IMR-90 (cell line): ENCODE results near the gene WDR70. TPM values are rescaled to one million over a fixed set of nuclear protein-coding genes. Genes with fewer than 3 reads are reported as not detected.

Experiments used
- ATAC-seq: fragments of 200-7000 bp; cut with Tn5 transposase; 2 replicates; pipeline ENCODE4 v1.9.1; 2020; ENCODE audit warnings: low read depth, mild to moderate bottlenecking, moderate library complexity
- BruUV-seq: library from RNA; stranded (reverse); fragments of 400-500 nt; replicated peaks from 2 replicates; lab custom pipeline; 2021; lab: Mats Ljungman, UMichigan
- CTCF ChIA-PET: fragments of 300-600 bp; formaldehyde crosslinking; extraction: SDS; loops from one replicate; lab custom pipeline; 2021; ENCODE audit warnings: antibody characterized with exemption; lab: Yijun Ruan, JAX
- POLR2A ChIA-PET: fragments of 300-600 bp; sonication (Branson Sonifier 250); formaldehyde crosslinking; loops from one replicate; lab custom pipeline; 2022; ENCODE audit warnings: antibody characterized with exemption; ENCODE audit not compliant: unreplicated experiment; lab: Charles Lee
- DNase-seq: peaks from one replicate; pipeline ENCODE4 v3.0.0; 2013
- H2AFZ ChIP-seq: replicated peaks from 2 replicates; pipeline ENCODE3; 2013; ENCODE audit warnings: low read length, mild to moderate bottlenecking; ENCODE audit not compliant: poor library complexity
- H2AK5ac ChIP-seq: 2 replicates; pipeline ENCODE4 v1.6.1; 2013; ENCODE audit warnings: low read depth, low read length, inconsistent platforms
- H2AK9ac ChIP-seq: replicated peaks from 2 replicates; pipeline ENCODE3; 2013; ENCODE audit warnings: mild to moderate bottlenecking, low read depth, low read length, moderate library complexity; ENCODE audit not compliant: poor library complexity
- H2BK120ac ChIP-seq: 2 replicates; pipeline ENCODE4 v1.6.1; 2013; ENCODE audit warnings: low read depth, low read length, inconsistent platforms
- H2BK15ac ChIP-seq: 3 replicates; pipeline ENCODE4 v1.6.1; 2013; ENCODE audit warnings: low read depth, low read length, inconsistent platforms
- H2BK20ac ChIP-seq: 2 replicates; pipeline ENCODE4 v1.6.1; 2013; ENCODE audit warnings: low read depth, mild to moderate bottlenecking, inconsistent platforms, low read length, moderate library complexity
- H2BK5ac ChIP-seq: 2 replicates; pipeline ENCODE4 v1.6.1; 2013; ENCODE audit warnings: mild to moderate bottlenecking, low read depth, low read length, inconsistent platforms; ENCODE audit not compliant: poor library complexity, severe bottlenecking
- H3K14ac ChIP-seq: replicated peaks from 2 replicates; pipeline ENCODE4 v1.6.1; 2013; ENCODE audit warnings: low read depth, low read length, inconsistent platforms
- H3K18ac ChIP-seq: 2 replicates; pipeline ENCODE4 v1.6.1; 2013; ENCODE audit warnings: low read depth, low read length, control low read depth
- H3K23ac ChIP-seq: 2 replicates; pipeline ENCODE4 v1.6.1; 2013; ENCODE audit warnings: low read depth, low read length, inconsistent platforms
- H3K27ac ChIP-seq: 2 replicates; pipeline ENCODE4 v1.5.1; 2013; ENCODE audit warnings: mild to moderate bottlenecking, control low read depth, low read length; ENCODE audit not compliant: insufficient read depth
- H3K27me3 ChIP-seq: 2 replicates; pipeline ENCODE4 v1.6.1; 2013; ENCODE audit warnings: low read length; ENCODE audit not compliant: control insufficient read depth, insufficient read depth
- H3K36me3 ChIP-seq: 2 replicates; pipeline ENCODE4 v1.6.1; 2013; ENCODE audit warnings: low read length, mixed read lengths; ENCODE audit not compliant: control insufficient read depth, insufficient read depth
- H3K4ac ChIP-seq: 2 replicates; pipeline ENCODE4 v1.6.1; 2013; ENCODE audit warnings: low read depth, low read length, inconsistent platforms
- H3K4me1 ChIP-seq: 2 replicates; pipeline ENCODE4 v1.6.1; 2013; ENCODE audit warnings: low read length, mixed read lengths; ENCODE audit not compliant: control insufficient read depth, insufficient read depth
- H3K4me2 ChIP-seq: 2 replicates; pipeline ENCODE4 v1.6.1; 2013; ENCODE audit warnings: low read depth, mild to moderate bottlenecking, control low read depth, low read length, moderate library complexity
- H3K4me3 ChIP-seq: 2 replicates; pipeline ENCODE4 v1.5.1; 2013; ENCODE audit warnings: low read depth, mild to moderate bottlenecking, control low read depth, low read length, moderate library complexity; ENCODE audit not compliant: insufficient read depth
- H3K56ac ChIP-seq: 2 replicates; pipeline ENCODE4 v1.6.1; 2013; ENCODE audit warnings: low read length, inconsistent platforms; ENCODE audit not compliant: insufficient read depth; ENCODE audit errors: extremely low read depth
- H3K79me1 ChIP-seq, 2 experiments: 2 replicates each; pipeline ENCODE4 v1.6.1; 2013; ENCODE audit warnings: low read length in 2 of 2, inconsistent platforms in 1 of 2, low read depth in 1 of 2
- H3K9ac ChIP-seq: 2 replicates; pipeline ENCODE4 v1.6.1; 2013; ENCODE audit warnings: low read depth, low read length, control low read depth
- H3K9me1 ChIP-seq: 2 replicates; pipeline ENCODE4 v1.6.1; 2013; ENCODE audit warnings: low read length, inconsistent platforms; ENCODE audit not compliant: insufficient read depth
- H3K9me3 ChIP-seq: 2 replicates; pipeline ENCODE4 v1.6.1; 2013; ENCODE audit warnings: low read length; ENCODE audit not compliant: control insufficient read depth, insufficient read depth
- H4K20me1 ChIP-seq: 2 replicates; pipeline ENCODE4 v1.6.1; 2013; ENCODE audit warnings: low read length, inconsistent platforms; ENCODE audit not compliant: insufficient read depth
- H4K5ac ChIP-seq: 2 replicates; pipeline ENCODE4 v1.6.1; 2013; ENCODE audit warnings: mild to moderate bottlenecking, low read depth, low read length, control low read depth
- H4K8ac ChIP-seq, 2 experiments: 2 replicates each; pipeline ENCODE4 v1.6.1; 2013; ENCODE audit warnings: low read depth in 2 of 2, low read length in 2 of 2, control low read depth in 1 of 2, inconsistent platforms in 1 of 2
- H4K91ac ChIP-seq: 2 replicates; pipeline ENCODE4 v1.6.1; 2013; ENCODE audit warnings: low read depth, low read length, inconsistent platforms; ENCODE audit not compliant: insufficient read depth
- BHLHE40 ChIP-seq: fragments of 150-350 bp; IDR thresholded peaks from 2 replicates; pipeline ENCODE4 v1.6.1; 2016; ENCODE audit warnings: mild to moderate bottlenecking, low read depth, low read length
- CEBPB ChIP-seq: IDR thresholded peaks from 2 replicates; pipeline ENCODE4 v1.6.1; 2012; ENCODE audit warnings: low read depth, low read length, improper control_type of control experiment
- CHD1 ChIP-seq: IDR thresholded peaks from 2 replicates; pipeline ENCODE4 v1.6.1; 2012; ENCODE audit warnings: low read depth, low read length, improper control_type of control experiment
- ELK1 ChIP-seq: fragments of 150-350 bp; IDR thresholded peaks from 2 replicates; pipeline ENCODE4 v1.6.1; 2016; ENCODE audit warnings: low read depth, mild to moderate bottlenecking, low read length, moderate library complexity, borderline replicate concordance
- FOS ChIP-seq: fragments of 150-350 bp; IDR thresholded peaks from 2 replicates; pipeline ENCODE4 v1.6.1; 2016; ENCODE audit warnings: low read depth, low read length
- MAFK ChIP-seq: IDR thresholded peaks from 2 replicates; pipeline ENCODE4 v1.6.1; 2012; ENCODE audit warnings: low read depth, low read length, improper control_type of control experiment
- MAZ ChIP-seq: IDR thresholded peaks from 2 replicates; pipeline ENCODE4 v1.6.1; 2012; ENCODE audit warnings: low read depth, mild to moderate bottlenecking, low read length, improper control_type of control experiment, moderate library complexity, borderline replicate concordance
- MXI1 ChIP-seq: IDR thresholded peaks from 2 replicates; pipeline ENCODE4 v1.6.1; 2012; ENCODE audit warnings: low read depth, mild to moderate bottlenecking, low read length, moderate library complexity, borderline replicate concordance
- NFE2L2 ChIP-seq: fragments of 150-350 bp; IDR thresholded peaks from 2 replicates; pipeline ENCODE4 v1.6.1; 2016; ENCODE audit warnings: low read depth, mild to moderate bottlenecking, low read length
- POLR2A ChIP-seq: IDR thresholded peaks from 2 replicates; pipeline ENCODE4 v1.6.1; 2012; ENCODE audit warnings: mild to moderate bottlenecking, low read depth, low read length
- RCOR1 ChIP-seq: IDR thresholded peaks from 2 replicates; pipeline ENCODE4 v1.6.1; 2012; ENCODE audit warnings: mild to moderate bottlenecking, low read length, improper control_type of control experiment; ENCODE audit not compliant: insufficient replicate concordance
- RFX5 ChIP-seq: IDR thresholded peaks from 2 replicates; pipeline ENCODE4 v1.8.0; 2012; ENCODE audit warnings: low read depth, mild to moderate bottlenecking, low read length, moderate library complexity
- SMC3 ChIP-seq: fragments of 150-350 bp; IDR thresholded peaks from 2 replicates; pipeline ENCODE4 v1.6.1; 2016; ENCODE audit warnings: low read depth, mild to moderate bottlenecking, antibody characterized with exemption, low read length, moderate library complexity
- USF2 ChIP-seq: fragments of 150-350 bp; IDR thresholded peaks from 2 replicates; pipeline ENCODE4 v1.6.1; 2017; ENCODE audit warnings: mild to moderate bottlenecking, antibody characterized with exemption, low read length, low read depth
- WGBS, 2 experiments: methylation state at CpG; one replicate each; pipeline versions ENCODE4 v1.1.5 to v1.1.7; 2013; ENCODE audit warnings: missing lambda C conversion rate in 2 of 2; ENCODE audit not compliant: insufficient read length in 1 of 2; ENCODE audit errors: extremely low coverage in 2 of 2; 5-methylcytosine and 5-hydroxymethylcytosine counted together
- dilution Hi-C: fragments of 300-500 bp; cut with HindIII; formaldehyde crosslinking; loops from one replicate; pipeline ENCODE4 v1.14.3; 2018; ENCODE audit warnings: low sequenced_read_pairs; ENCODE audit not compliant: unreplicated experiment
- in situ Hi-C: fragments of 300-500 bp; cut with MboI; formaldehyde crosslinking; loops from 3 replicates; pipeline ENCODE4 v1.14.3; 2019; ENCODE audit warnings: low sequenced_read_pairs, inconsistent platforms, mixed read lengths
- intact Hi-C: fragments of 100-400 bp; cut with micrococcal nuclease; formaldehyde crosslinking; loops from 2 replicates; pipeline ENCODE4 v1.10.0; 2022
- polyA plus RNA-seq, 3 experiments: library from polyadenylated mRNA; depleted of rRNA; stranded (reverse); fragments of >200 nt; gene quantifications; 2 replicates each; pipeline ENCODE4 v1.2.3, GENCODE V29; 2012; ENCODE audit warnings: low replicate concordance in 1 of 3
- total RNA-seq: library from RNA; depleted of rRNA; stranded (reverse); fragments of >200 nt; gene quantifications from 2 replicates; pipeline ENCODE4 v1.2.3, GENCODE V29; 2012
- TF ChIP-seq, protein P1 (sequence below): conservative IDR thresholded peaks from 2 replicates; pipeline ENCODE4 v1.5.1; 2012; ENCODE audit warnings: mild to moderate bottlenecking, low read depth, low read length, improper control_type of control experiment

WDR70 gene
- total and polyA plus RNA-seq, 2 of the 4 experiments (the other 2 are of a cell fraction) = 16.7 to 29.9 TPM

GRCh38 chr5:37492778-37493555, 113.8 kb downstream of the WDR70 start:
- no peak for DNase-seq
- ATAC-seq = peak; percentile 31; the same call in 1 of the 2 replicates
- dilution Hi-C loops = no loop called here
- TF ChIP-seq, protein P1, sequence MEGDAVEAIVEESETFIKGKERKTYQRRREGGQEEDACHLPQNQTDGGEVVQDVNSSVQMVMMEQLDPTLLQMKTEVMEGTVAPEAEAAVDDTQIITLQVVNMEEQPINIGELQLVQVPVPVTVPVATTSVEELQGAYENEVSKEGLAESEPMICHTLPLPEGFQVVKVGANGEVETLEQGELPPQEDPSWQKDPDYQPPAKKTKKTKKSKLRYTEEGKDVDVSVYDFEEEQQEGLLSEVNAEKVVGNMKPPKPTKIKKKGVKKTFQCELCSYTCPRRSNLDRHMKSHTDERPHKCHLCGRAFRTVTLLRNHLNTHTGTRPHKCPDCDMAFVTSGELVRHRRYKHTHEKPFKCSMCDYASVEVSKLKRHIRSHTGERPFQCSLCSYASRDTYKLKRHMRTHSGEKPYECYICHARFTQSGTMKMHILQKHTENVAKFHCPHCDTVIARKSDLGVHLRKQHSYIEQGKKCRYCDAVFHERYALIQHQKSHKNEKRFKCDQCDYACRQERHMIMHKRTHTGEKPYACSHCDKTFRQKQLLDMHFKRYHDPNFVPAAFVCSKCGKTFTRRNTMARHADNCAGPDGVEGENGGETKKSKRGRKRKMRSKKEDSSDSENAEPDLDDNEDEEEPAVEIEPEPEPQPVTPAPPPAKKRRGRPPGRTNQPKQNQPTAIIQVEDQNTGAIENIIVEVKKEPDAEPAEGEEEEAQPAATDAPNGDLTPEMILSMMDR = no peak
- no peak for TF ChIP-seq NFE2L2
- TF ChIP-seq BHLHE40 = no peak
- no peak for TF ChIP-seq ELK1
- no peak for TF ChIP-seq MAZ
- no peak for TF ChIP-seq FOS
- no peak for TF ChIP-seq MXI1
- TF ChIP-seq SMC3 = no peak
- no peak for TF ChIP-seq RFX5
- no peak for TF ChIP-seq POLR2A
- TF ChIP-seq CHD1 = no peak
- no peak for TF ChIP-seq CEBPB
- no peak for TF ChIP-seq MAFK
- no peak for TF ChIP-seq USF2
- no peak for TF ChIP-seq RCOR1

More at GRCh38 chr5:37492778-37493555, 113.8 kb downstream of the WDR70 start:
- H3K4me2 ChIP-seq = no peak overlapping the region
- no peak overlapping the region for H2AK9ac ChIP-seq
- in situ Hi-C loops (no loop called here), intact Hi-C loops (no loop called here)
- no peak overlapping the region; the same call in 1 of the 2 replicates for H3K18ac ChIP-seq
- H2BK120ac ChIP-seq = no peak overlapping the region
- H2BK15ac ChIP-seq = no peak overlapping the region
- no peaks in the 10 kb centered on the region for H3K36me3 ChIP-seq
- peaks cover 8% of the 10 kb centered on the region; the same call in 1 of the 2 replicates for H3K9me1 ChIP-seq
- H3K23ac ChIP-seq = no peak overlapping the region
- H3K4me1 ChIP-seq = peaks cover 4% of the 10 kb centered on the region; the same call in 1 of the 2 replicates
- no CpG with 5 or more reads among the region's 2 CpGs for WGBS, 2 experiments
- H3K9ac ChIP-seq = no peak overlapping the region
- H3K4ac ChIP-seq = no peak overlapping the region
- no peak overlapping the region for H2BK20ac ChIP-seq
- no peaks in the 10 kb centered on the region for H3K9me3 ChIP-seq
- BruUV-seq = no TSS peak
- POLR2A ChIA-PET = interaction anchor here (0.6 kb wide), 1 partner anchor 11 kb away, joined by 6 read pairs; no protein-coding TSS in a partner anchor
- H3K4me3 ChIP-seq = no peak overlapping the region
- H3K27ac ChIP-seq = no peak overlapping the region
- peaks cover 4% of the 10 kb centered on the region; the same call in 1 of the 2 replicates for H4K20me1 ChIP-seq
- no peak overlapping the region for H2AFZ ChIP-seq
- H3K14ac ChIP-seq = no peak overlapping the region
- no peak overlapping the region for H2BK5ac ChIP-seq
- no peak overlapping the region for H3K56ac ChIP-seq
- H3K79me1 ChIP-seq = peaks cover 8 to 21% of the 10 kb centered on the region in 2 experiments; a peak in 3 of 4 replicates
- H4K8ac ChIP-seq = no peak overlapping the region
- H2AK5ac ChIP-seq = no peak overlapping the region
- H3K27me3 ChIP-seq = no peaks in the 10 kb centered on the region
- no peak overlapping the region for H4K91ac ChIP-seq
- H4K5ac ChIP-seq = no peak overlapping the region
- CTCF ChIA-PET = no interaction called here
